GM19099 (cell line): ENCODE measurements around the gene ZNF831.

ENCODE experiments used
- POLR2A ChIP-seq: IDR thresholded peaks from 3 replicates; pipeline ENCODE4 v1.6.1; 2011; ENCODE audit warnings: low read depth; ENCODE audit not compliant: insufficient read length; ENCODE audit errors: extremely low read depth

Gene ZNF831

GRCh38 chr20:59220161-59220560, 56.5 kb downstream of the ZNF831 start:
- TF ChIP-seq POLR2A, result no peak

DNA sequence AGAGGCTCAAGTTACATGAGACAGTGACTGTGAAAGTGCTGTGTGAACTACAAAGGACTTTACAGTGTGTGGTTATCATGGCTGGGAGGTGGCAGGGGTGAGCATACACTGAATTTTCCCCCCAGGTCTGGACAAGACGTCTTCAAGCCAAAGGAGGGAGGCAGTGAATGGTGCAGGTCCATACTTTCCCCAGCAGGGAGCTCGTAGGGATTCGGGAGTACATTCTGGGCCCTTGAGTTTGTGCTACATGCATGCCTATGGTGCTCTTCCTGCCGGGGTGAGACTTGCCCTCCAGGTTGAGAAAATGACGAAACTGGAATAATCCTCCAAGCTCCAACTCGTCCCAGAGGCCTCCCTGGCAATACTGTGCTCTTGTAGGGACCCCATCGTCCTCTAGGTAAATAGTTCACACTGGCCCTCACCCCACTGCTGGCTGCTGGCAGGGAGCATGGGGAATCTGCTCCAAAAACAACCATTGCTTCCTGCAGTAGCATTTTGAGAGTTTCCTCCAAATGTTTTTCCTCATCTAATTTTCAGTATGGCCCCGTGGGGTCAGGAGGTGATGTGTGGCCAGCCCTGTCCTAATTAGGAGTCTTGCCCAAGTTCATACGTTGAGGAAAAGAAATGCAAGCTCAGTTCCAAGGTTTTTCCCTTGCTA, 57.6 kb downstream of the ZNF831 start:
- no peak for TF ChIP-seq POLR2A

GRCh38 chr20:59221707-59222252, 58.2 kb downstream of the ZNF831 start:
- no peak for TF ChIP-seq POLR2A

GRCh38 chr20:59222253-59223181, 58.9 kb downstream of the ZNF831 start:
- no peak for TF ChIP-seq POLR2A

GRCh38 chr20:59223182-59223601, 59.6 kb downstream of the ZNF831 start:
- no peak for TF ChIP-seq POLR2A

DNA sequence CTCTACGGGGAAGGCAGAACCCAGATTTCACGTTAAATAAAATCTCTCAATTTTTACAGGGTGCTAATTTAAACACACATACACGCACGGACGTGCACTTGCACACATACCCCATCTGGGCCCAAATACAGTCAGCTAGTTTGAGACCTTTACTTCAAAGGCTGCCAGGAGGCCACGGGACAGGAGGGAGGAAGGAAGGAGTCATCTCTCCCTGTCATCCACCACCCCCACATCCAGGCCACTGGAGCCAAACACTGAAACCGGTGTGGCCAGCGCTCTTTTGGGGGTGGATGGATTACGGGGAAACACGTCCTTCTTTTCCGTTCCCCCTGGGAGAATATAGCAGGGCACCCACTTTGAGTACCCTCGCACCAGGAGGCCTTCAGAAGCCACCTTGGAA, 60.1 kb downstream of the ZNF831 start:
- TF ChIP-seq POLR2A, result no peak

- TF ChIP-seq POLR2A, result no peak
Measured at GRCh38 chr20:59224236-59224635, 60.6 kb downstream of the ZNF831 start.

- no peak for TF ChIP-seq POLR2A
Measured at GRCh38 chr20:59230385-59230784, 66.8 kb downstream of the ZNF831 start.

DNA sequence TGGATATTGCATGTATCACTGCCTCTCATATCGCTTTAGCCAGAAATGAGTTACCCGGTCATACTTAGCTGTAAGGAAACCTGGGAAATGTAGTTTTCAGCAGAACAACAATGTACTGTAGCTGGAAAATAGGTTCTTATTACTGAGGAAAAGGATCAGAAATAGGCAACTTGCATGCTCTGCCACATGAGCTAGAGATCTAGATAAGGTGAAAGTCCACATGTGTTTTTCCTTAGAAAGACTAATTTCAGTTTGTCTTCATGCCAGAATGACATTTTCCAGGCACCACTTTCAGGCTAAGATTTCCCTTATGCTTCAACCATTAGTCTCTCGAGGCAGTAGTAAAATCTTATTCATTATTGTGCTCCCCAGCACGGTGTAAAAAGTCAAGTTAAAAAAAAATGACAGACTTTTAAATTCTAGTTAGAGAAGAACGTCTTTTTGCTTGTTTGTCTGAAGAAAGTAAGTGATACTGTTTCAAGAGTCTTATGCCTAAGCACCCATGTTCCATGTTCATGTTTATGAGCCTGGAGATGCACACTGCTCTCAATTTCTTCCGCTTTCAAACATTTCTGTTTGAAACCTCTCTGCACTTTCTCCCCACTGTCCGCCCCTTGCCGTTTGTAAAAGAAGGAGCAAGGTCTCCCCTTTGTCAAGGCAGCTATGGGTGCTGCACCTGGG, 67.6 kb downstream of the ZNF831 start:
- TF ChIP-seq POLR2A, result no peak

DNA sequence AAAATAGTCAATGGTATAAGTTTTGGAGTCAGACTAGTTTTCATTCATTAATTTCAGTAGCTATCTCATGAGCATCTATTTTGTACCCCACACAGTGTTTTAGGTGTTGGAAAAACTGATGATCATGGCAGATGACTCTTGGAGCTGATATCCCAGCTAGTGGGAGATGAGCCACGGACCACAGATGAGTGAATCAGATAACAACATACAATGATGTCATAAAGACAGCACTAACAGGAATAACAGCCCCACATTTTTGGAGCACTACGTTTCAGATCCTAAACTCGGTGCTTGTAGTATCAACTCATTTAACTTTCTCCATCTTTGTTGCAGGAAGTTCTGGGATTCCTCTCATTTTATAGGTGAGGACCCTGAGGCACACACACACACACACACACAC, 69.0 kb downstream of the ZNF831 start:
- TF ChIP-seq POLR2A, result no peak

- no peak for TF ChIP-seq POLR2A
Measured at GRCh38 chr20:59235226-59235625, 71.6 kb downstream of the ZNF831 start.

GRCh38 chr20:59240006-59240405, 76.4 kb downstream of the ZNF831 start:
- no peak for TF ChIP-seq POLR2A

DNA sequence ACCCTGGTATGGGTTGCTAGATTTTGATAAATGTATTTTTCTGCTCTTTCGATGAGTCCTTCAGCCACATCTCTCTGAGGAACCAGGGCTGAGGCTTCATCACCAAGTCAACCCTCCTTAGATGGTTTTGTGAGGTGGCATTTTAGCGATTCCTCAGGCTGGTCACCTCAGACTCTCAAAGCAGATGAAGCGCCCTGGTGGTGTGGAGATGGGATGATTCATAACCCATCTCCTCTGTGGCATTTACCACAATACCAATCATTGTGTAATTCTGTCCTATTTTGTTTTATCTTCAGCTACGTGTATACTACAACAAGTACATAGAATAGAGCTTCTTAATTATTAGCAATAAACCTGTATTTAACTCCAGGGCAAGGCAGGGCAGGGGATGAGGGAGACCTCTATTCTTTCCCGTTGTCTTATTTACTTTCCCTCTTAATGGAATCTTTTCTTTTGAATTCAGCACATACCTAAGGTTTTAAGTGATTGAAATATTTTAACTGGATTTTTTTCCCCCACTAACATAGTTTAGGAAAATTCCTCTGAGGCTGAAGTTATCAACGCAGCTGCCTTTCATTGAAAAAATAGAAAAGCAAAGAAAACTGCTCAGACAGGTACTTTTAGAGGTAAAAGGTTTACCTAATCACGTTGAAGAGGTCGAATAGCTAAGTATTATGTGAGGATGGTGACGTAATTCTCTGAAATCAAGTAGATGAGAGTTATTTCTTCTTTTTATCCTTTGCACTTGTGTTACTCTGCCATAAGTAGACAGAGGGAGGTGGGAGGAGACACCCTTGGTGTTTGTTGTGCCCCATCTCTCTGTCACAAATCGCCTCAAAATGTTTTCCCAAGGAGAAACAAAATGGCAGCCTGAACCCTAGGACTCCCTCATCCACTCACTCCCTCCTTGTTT, 79.3 kb downstream of the ZNF831 start:
- no peak for TF ChIP-seq POLR2A

GRCh38 chr20:59246691-59247400, 83.2 kb downstream of the ZNF831 start:
- no peak for TF ChIP-seq POLR2A
